Psoas muscle (tissue), 8 donors: ENCODE results near the gene UBE2E2. TPM values are rescaled to one million over a fixed set of nuclear protein-coding genes. Genes with fewer than 3 reads are reported as not detected.

Experiments used
- ATAC-seq, 4 donors: fragments of 200-7000 bp; cut with Tn5 transposase; one replicate each; pipeline ENCODE4 v1.9.1; 2020; ENCODE audit warnings: moderate library complexity in 3 of 4, mild to moderate bottlenecking in 2 of 4
- DNase-seq, 2 donors: peaks; one replicate each; pipeline ENCODE4 v3.0.0-alpha.2; 2020
- H3K27ac ChIP-seq: fragments of 200-600 bp; one replicate; pipeline ENCODE4 v1.8.0; 2022
- H3K27me3 ChIP-seq, 3 donors: fragments of 200-600 bp in 1 of 3; one replicate each; pipeline versions ENCODE4 v1.6.1 to v1.8.0; 2013 to 2022; ENCODE audit warnings: low read length in 2 of 3, mild to moderate bottlenecking in 2 of 3, moderate library complexity in 1 of 3; ENCODE audit not compliant: insufficient read depth in 3 of 3
- H3K36me3 ChIP-seq, 2 donors: fragments of 200-600 bp in 1 of 2; one replicate each; pipeline versions ENCODE4 v1.6.1 to v1.8.0; 2013 to 2022; ENCODE audit warnings: low read depth in 1 of 2, mild to moderate bottlenecking in 1 of 2, moderate library complexity in 1 of 2; ENCODE audit not compliant: insufficient read depth in 1 of 2
- H3K4me1 ChIP-seq: fragments of 200-600 bp; one replicate; pipeline ENCODE4 v1.8.0; 2022
- H3K4me3 ChIP-seq: fragments of 200-600 bp; one replicate; pipeline ENCODE4 v1.8.0; 2022; ENCODE audit warnings: mild to moderate bottlenecking
- H3K9me3 ChIP-seq: fragments of 200-600 bp; one replicate; pipeline ENCODE4 v1.8.0; 2022
- CTCF ChIP-seq: fragments of 200-600 bp; IDR thresholded peaks from one replicate; pipeline ENCODE4 v1.8.0; 2022; ENCODE audit warnings: antibody characterized with exemption
- WGBS, 3 donors: extraction: QIAGEN DNeasy Blood & Tissue Kit; methylation state at CpG; one replicate each; pipeline versions ENCODE4 v1.1.6 to v1.1.7; 2013; 5-methylcytosine and 5-hydroxymethylcytosine counted together
- intact Hi-C, 2 donors: fragments of 100-400 bp; cut with DNase I; formaldehyde crosslinking; loops; one replicate each; pipeline versions ENCODE4 v1.11.0 to v1.14.2; 2022
- polyA plus RNA-seq, 3 donors: library from polyadenylated mRNA; stranded (reverse); fragments of 200-250 nt; gene quantifications; one replicate each; pipeline ENCODE4 v1.2.3, GENCODE V29; 2013
- total RNA-seq, 4 donors: library from RNA; stranded (reverse); fragmentation: NEBNext Ultra II Directional in 2 of 4; extraction: Animal tissue kit (Norgen Biotek cat#: 25700) in 2 of 4; gene quantifications; one replicate each; pipeline versions ENCODE4 v1.2.1 to v1.2.4, GENCODE V29; 2021 to 2023
- donor health status: healthy with polysubstance abuse.
- donor health status: DM: no; HTN: no; CAD: no; lungs with moderate emphysema.
- donor health status: Bipolar disorder and iron deficiency.
- donor health status: healthy.
- donor health status: DM: yes; HTN: yes; CAD: no.
- donor health status: DM: no; HTN: no; CAD: no.
- donor health status: DM: no; HTN: no; CAD: no.
- donor health status: DM: yes; HTN: yes; CAD: no.

The UBE2E2 gene
- total and polyA plus RNA-seq, 7 donors: 12.9 to 38.2 (median 34.0) TPM

DNA sequence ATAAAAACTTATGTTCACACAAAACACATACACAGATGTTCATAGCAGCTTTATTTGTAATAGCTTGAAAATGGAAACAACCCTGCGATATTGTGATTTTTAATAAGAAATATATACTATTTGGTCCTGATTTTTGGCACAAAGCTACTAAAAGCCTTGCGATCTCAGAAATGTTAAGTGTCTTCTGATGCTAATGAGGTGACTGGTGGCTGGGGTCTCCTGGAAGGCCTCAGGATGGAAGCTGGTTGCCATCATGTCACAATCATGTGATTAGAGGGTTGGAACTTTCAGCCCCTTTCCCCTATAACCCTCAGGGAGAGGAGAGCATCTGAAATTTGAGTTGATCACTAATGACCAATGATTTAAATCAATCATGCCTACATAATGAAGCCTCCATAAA, 324.2 kb downstream of the UBE2E2 start:
- no peak for TF ChIP-seq CTCF
- 89 to 92% (median 90%) methylated on average over 2 of the region's 2 CpGs for WGBS, 3 donors
- DNase-seq (no peak), ATAC-seq (no peak)
- Histone ChIP-seq H3K36me3 (no peaks in the 10 kb centered on the region), H3K27ac (no peak overlapping the region), H3K27me3 (no peaks in the 10 kb centered on the region), H3K4me3 (no peak overlapping the region), H3K4me1 (no peaks in the 10 kb centered on the region), H3K9me3 (no peaks in the 10 kb centered on the region)
- intact Hi-C loops: no loop called here

- intact Hi-C loops: no loop called here
- Histone ChIP-seq H3K9me3 (no peaks in the 10 kb centered on the region), H3K4me1 (peaks cover 9% of the 10 kb centered on the region), H3K36me3 (no peaks in the 10 kb centered on the region), H3K4me3 (no peak overlapping the region), H3K27ac (no peak overlapping the region), H3K27me3 (no peaks in the 10 kb centered on the region)
- ATAC-seq (peak in 1 of 4 donors; percentile 38), DNase-seq (no peak)
- 80 to 96% (median 87%) methylated on average over 11 of the region's 11 CpGs for WGBS, 3 donors
- no peak for TF ChIP-seq CTCF
Observed at GRCh38 chr3:23533596-23533995, 330.5 kb downstream of the UBE2E2 start.

DNA sequence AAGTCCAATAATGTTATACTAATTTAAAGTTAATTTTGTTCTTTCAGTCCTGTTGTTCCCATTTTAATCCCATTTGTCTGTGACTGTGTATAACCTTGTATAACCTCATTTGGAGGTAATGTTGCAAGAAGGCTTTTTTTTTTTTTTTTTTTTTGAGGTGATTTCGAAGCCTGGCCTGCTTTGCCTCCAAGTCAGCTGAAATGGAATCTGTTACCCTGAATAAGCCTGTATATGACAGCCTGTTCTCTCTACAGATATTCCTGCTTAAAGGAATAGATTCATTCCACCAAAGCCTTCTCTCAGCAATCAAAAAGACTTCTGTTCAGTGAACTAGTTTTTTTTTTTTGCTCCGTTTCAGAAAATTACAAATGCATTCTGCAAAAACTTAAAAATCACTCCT, 330.9 kb downstream of the UBE2E2 start:
- peak in 1 of 4 donors; percentile 67 for ATAC-seq
- no peak for DNase-seq
- H3K27me3 ChIP-seq: no peaks in the 10 kb centered on the region
- H3K9me3 ChIP-seq: no peaks in the 10 kb centered on the region
- intact Hi-C loops: no loop called here
- H3K4me1 ChIP-seq: peaks cover 9% of the 10 kb centered on the region
- H3K36me3 ChIP-seq: no peaks in the 10 kb centered on the region
- H3K27ac ChIP-seq: no peak overlapping the region
- no peak for TF ChIP-seq CTCF
- 37 to 71% (median 50%) methylated on average over 2 of the region's 2 CpGs for WGBS, 3 donors
- H3K4me3 ChIP-seq: no peak overlapping the region

DNA sequence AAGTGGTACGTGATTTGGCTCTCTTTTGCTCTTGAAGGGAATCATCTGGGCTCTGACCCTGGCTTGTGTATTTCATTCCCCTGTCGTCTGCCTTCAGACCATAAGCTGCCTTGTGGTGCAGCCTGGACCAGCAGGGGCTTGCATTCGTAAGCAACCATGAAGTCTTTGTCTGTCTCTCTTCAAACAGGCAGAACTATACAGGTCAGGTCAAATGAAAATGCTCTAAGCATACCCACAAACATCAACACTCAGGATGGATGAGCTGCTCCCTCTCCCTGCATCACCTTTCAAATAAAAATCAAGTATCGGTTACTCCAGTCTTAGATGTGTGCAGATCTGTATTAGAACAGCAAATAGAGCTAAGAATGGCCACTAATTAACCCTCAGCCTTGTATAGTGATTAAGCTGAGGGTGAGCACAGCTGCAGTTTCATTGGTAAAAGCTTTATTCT, 334.0 kb downstream of the UBE2E2 start:
- H3K27me3 ChIP-seq: no peaks in the 10 kb centered on the region
- 59 to 74% (median 70%) methylated on average over 4 of the region's 4 CpGs for WGBS, 3 donors
- H3K4me3 ChIP-seq: no peak overlapping the region
- H3K27ac ChIP-seq: no peak overlapping the region
- DNase-seq (no peak), ATAC-seq (no peak)
- no peaks in the 10 kb centered on the region for H3K36me3 ChIP-seq
- intact Hi-C loops: no loop called here
- TF ChIP-seq CTCF: no peak
- no peaks in the 10 kb centered on the region for H3K9me3 ChIP-seq
- H3K4me1 ChIP-seq: peaks cover 9% of the 10 kb centered on the region

DNA sequence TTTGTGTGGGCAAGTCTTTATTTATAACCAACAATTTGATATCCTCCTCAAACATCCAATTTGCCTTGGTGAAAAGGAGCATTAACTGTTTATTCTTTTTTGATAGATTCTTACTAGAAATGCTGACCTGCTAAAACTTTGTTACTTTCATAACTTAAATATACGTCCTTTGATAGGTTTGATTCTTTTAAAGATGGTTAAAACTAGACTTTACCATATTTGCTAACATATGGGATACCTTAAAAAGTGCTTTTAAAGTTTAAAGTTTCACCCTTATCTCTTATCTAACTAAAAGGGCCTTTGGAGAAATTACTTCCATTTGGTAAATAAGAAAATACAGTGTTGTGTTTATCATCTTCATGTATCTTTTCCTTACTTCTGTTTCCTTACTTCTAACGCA, 336.1 kb downstream of the UBE2E2 start:
- Histone ChIP-seq H3K27me3 (no peaks in the 10 kb centered on the region), H3K27ac (no peak overlapping the region), H3K4me3 (no peak overlapping the region), H3K9me3 (no peaks in the 10 kb centered on the region), H3K4me1 (peaks cover 7% of the 10 kb centered on the region), H3K36me3 (no peaks in the 10 kb centered on the region)
- intact Hi-C loops: no loop called here
- WGBS, 3 donors: 93 to 94% (median 94%) methylated on average over 2 of the region's 2 CpGs
- DNase-seq (no peak), ATAC-seq (no peak)
- TF ChIP-seq CTCF: no peak
